Putamen (tissue), 1 donor: ENCODE measurements around the gene RMRP.

Source experiments
- DNase-seq: peaks from one replicate; pipeline ENCODE4 v3.0.0-alpha.2; 2016; ENCODE audit warnings: low spot score

RMRP gene

GRCh38 chr9:35609820-35610163, 48.0 kb downstream of the RMRP start:
- no peak for DNase-seq

GRCh38 chr9:35609001-35609819, 48.6 kb downstream of the RMRP start:
- DNase-seq: no peak

- DNase-seq: no peak
Measured at GRCh38 chr9:35608221-35608620, 49.6 kb downstream of the RMRP start.
